Measurements from ENCODE around the gene IL1RAPL1. TPM values are rescaled to one million over a fixed set of nuclear protein-coding genes. Genes with fewer than 3 reads are reported as not detected.

The IL1RAPL1 gene
- total RNA-seq, 2 donors from 2014 or later = not detected

DNA sequence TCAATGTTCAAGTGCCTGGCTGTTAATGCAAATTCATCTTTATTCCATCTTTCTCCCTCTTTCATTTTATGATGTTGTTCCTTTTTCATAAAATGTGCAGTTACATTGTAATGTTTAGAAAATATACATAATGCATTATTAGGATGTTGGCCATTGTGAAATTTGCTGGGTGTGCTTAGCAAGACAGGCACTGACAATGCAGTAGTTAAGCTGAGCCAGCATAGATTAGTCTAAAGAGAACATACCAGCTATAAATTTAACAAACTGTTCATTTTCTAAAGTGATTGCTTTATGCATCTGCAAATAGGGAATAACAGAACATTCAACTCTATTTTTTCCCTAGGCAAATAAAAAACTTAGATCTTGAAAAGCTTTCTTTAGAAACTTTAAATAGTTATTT, 436.0 kb downstream of the IL1RAPL1 start:
- no peak for ATAC-seq (replicated peaks)
- Mint-ChIP-seq H3K36me3 (ENCODE audit: low read depth) (no peaks in the 10 kb centered on the region), H3K27ac (no peak overlapping the region), H3K4me1 (no peaks in the 10 kb centered on the region), H3K27me3 (no peaks in the 10 kb centered on the region), H3K9me3 (peaks cover 8% of the 10 kb centered on the region), H3K4me3 (no peak overlapping the region)

DNA sequence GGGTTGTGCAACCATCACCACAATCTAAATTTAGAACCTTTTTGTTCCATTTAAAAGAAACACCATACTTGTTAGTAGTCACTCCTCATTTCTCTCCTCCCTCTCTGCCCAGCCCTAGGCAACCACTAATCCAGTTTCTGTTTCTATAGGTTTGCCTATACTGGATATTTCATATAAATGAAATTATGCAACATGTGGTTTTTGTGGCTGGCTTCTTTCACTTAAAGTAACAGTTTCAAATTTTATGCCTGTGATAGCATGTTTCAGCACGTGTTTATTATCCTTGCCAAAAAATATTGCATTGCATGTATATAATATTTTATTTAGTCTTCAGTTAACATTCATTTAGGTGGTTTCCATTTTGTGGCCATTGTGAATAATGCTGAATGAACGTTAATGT, 437.6 kb downstream of the IL1RAPL1 start:
- H3K4me3 Mint-ChIP-seq = no peak overlapping the region
- no peak for ATAC-seq (replicated peaks)
- peaks cover 8% of the 10 kb centered on the region for H3K9me3 Mint-ChIP-seq
- H3K4me1 Mint-ChIP-seq = no peaks in the 10 kb centered on the region
- no peak overlapping the region for H3K27ac Mint-ChIP-seq
- H3K36me3 Mint-ChIP-seq (ENCODE audit: low read depth) = no peaks in the 10 kb centered on the region
- H3K27me3 Mint-ChIP-seq = no peaks in the 10 kb centered on the region

DNA sequence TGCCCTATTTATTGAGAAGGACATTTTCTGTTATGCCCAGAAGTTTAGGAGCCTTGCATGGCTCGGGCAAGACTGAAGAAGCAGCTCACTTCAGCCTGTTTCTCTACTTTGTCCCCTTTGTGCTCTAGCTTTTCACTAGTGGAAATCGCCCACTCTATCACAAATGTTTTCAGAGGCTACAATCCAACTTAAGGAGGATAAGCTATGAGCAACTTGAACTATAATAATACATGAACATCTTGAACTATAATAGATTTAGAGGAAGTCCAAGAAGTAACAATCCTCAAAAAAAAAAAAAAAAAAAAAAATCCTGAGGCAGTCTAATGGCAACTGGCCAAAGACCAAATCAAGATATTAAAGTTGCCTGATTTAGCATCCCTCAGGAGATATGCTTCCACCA, 452.3 kb downstream of the IL1RAPL1 start:
- no peak for ATAC-seq (replicated peaks)
- no peaks in the 10 kb centered on the region for H3K36me3 Mint-ChIP-seq (ENCODE audit: low read depth)
- H3K4me3 Mint-ChIP-seq = no peak overlapping the region
- no peaks in the 10 kb centered on the region for H3K4me1 Mint-ChIP-seq
- H3K27me3 Mint-ChIP-seq = no peaks in the 10 kb centered on the region
- no peaks in the 10 kb centered on the region for H3K9me3 Mint-ChIP-seq
- H3K27ac Mint-ChIP-seq = no peak overlapping the region

DNA sequence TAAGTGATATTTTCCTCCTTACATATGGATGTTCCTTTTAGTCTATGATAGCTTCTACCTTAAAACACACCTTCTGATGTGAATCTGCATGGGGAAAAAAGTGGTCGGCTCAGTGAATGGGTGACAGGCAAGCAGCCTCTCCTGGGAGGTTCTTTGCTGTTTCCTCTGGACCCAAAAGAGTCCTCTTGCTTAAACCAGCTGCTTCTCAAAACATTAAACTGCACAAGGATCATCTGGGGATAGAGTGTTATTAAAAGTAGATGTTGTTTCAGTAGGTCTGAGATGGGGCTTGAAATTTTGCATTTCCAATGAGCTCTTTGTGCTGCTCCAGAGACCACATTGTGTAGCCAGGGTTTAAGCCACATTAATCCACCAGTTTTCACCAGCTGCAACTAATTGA, 452.9 kb downstream of the IL1RAPL1 start:
- H3K36me3 Mint-ChIP-seq (ENCODE audit: low read depth) = no peaks in the 10 kb centered on the region
- no peaks in the 10 kb centered on the region for H3K4me1 Mint-ChIP-seq
- no peaks in the 10 kb centered on the region for H3K9me3 Mint-ChIP-seq
- no peak overlapping the region for H3K27ac Mint-ChIP-seq
- ATAC-seq (replicated peaks) = no peak
- H3K27me3 Mint-ChIP-seq = no peaks in the 10 kb centered on the region
- H3K4me3 Mint-ChIP-seq = no peak overlapping the region

DNA sequence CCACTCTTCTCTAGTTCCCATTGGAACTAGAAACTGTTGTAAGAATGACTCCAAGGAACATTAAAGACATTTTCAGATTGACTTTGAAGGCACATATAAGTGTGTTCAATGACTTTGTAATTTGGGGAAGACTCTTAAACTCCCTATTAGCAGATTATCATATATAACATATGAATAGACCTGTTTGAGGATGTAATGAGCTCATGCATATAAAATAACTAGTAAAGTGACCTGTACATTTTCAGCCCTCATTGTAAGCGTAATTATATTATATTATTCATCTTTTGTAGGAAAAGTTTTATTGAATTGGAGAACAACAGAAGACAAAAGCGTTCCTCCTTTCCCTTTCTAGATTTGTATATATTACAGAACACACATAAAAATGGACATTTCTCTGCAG, 455.1 kb downstream of the IL1RAPL1 start:
- no peaks in the 10 kb centered on the region for H3K9me3 Mint-ChIP-seq
- H3K27ac Mint-ChIP-seq = no peak overlapping the region
- H3K4me1 Mint-ChIP-seq = no peaks in the 10 kb centered on the region
- no peaks in the 10 kb centered on the region for H3K36me3 Mint-ChIP-seq (ENCODE audit: low read depth)
- H3K27me3 Mint-ChIP-seq = no peaks in the 10 kb centered on the region
- H3K4me3 Mint-ChIP-seq = no peak overlapping the region
- no peak for ATAC-seq (replicated peaks)

DNA sequence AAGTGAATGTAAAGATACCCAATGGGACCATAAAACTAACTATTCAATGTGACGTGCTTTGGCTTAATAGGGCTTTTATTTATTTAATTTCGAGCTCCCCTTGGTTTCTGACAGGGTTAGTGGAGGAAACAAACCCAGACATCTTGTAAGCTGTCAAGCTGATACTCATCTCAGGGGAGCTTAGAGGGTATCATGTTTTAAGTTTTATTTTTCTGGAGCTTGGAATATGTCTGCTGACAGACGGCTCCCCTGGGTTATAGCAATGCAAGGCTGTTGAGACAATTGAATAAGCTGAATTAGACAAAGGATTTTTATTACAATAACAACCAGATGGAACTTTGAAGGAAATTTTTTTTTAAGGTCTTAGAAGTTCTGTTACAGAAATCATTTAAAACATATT, 456.5 kb downstream of the IL1RAPL1 start:
- Mint-ChIP-seq H3K27me3 (no peaks in the 10 kb centered on the region), H3K4me3 (no peak overlapping the region), H3K9me3 (no peaks in the 10 kb centered on the region), H3K27ac (no peak overlapping the region), H3K4me1 (no peaks in the 10 kb centered on the region), H3K36me3 (ENCODE audit: low read depth) (no peaks in the 10 kb centered on the region)
- no peak for ATAC-seq (replicated peaks)

DNA sequence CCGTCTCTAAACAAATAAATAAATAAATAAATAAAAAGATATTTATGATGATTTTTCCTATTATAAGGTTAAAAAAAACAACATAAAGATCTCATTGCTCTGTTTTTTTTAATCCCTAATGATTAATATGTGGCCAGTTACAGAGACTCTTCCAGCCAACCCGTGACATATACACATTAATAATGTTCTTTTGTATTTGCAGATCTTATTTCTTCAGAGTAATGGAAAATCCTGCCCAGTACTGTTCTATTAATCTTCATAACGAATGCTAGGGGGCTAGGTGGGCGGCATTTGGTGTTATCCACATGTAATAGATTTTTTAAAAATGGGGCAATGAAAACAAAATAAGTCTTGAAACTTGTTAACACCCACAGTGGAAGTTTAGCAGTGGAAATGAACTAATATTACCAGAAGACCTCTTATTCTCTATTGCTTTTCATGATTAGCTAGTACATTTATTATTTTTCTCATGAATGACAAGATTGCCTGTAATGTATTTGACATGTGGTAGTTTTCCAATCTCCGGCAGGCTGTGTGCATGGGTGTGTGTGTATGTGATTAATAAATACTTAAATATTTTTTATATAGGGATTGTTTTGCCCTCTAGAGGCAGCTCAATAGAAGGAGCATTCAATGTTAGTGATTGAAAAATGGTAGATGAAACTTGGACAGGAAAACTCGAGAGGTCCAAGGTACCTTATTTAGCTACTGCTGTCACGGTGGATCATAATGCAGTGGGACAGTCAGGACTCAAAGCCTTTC, 457.4 kb downstream of the IL1RAPL1 start:
- H3K36me3 Mint-ChIP-seq (ENCODE audit: low read depth) = no peaks in the 10 kb centered on the region
- no peak overlapping the region for H3K27ac Mint-ChIP-seq
- no peaks in the 10 kb centered on the region for H3K9me3 Mint-ChIP-seq
- ATAC-seq (replicated peaks) = no peak
- H3K27me3 Mint-ChIP-seq = no peaks in the 10 kb centered on the region
- H3K4me1 Mint-ChIP-seq = no peaks in the 10 kb centered on the region
- H3K4me3 Mint-ChIP-seq = no peak overlapping the region

DNA sequence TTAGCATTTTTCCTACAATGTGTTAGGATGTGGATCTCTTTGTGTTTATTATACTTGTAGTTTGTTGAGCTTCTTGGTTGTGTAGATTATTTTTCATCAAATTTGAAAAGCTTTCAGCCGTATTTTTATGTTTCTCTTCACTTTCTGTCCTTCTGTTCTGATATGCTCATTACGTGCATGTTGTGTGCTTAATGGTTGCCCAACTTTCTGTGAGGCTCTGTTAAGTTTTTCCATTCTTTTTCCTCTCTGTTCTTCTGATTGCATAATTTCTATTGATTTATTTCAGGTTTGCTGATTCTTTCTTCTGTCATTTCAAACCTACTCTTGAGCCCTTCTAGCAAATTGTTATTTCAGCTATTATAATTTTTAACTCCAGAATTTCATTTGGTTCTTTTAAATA, 478.2 kb downstream of the IL1RAPL1 start:
- no peaks in the 10 kb centered on the region for H3K4me1 Mint-ChIP-seq
- peaks cover 4% of the 10 kb centered on the region for H3K9me3 Mint-ChIP-seq
- no peaks in the 10 kb centered on the region for H3K27me3 Mint-ChIP-seq
- H3K27ac Mint-ChIP-seq = no peak overlapping the region
- ATAC-seq (replicated peaks) = no peak
- H3K4me3 Mint-ChIP-seq = no peak overlapping the region
- H3K36me3 Mint-ChIP-seq (ENCODE audit: low read depth) = no peaks in the 10 kb centered on the region

DNA sequence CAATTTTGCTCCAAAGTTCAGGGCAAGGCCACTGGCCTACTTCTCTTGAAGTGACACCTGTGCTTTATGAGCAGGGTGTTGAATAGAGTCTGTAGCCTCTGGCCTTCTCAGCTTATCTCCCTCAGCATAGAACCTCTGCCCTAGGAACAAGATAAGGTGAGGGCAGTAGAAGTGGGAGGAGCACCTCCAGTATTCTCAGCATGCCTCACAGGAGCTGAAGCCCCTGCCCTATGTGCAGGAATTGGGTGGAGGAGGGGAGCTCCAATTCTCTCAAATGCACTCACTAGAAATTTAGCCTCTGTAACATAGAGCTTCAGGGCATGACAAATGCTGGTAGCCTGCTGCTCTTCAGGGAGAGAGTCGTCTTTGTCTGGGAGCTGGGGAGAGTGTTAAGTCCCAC, 479.3 kb downstream of the IL1RAPL1 start:
- Mint-ChIP-seq H3K4me3 (no peak overlapping the region), H3K9me3 (peaks cover 4% of the 10 kb centered on the region), H3K27ac (no peak overlapping the region)

DNA sequence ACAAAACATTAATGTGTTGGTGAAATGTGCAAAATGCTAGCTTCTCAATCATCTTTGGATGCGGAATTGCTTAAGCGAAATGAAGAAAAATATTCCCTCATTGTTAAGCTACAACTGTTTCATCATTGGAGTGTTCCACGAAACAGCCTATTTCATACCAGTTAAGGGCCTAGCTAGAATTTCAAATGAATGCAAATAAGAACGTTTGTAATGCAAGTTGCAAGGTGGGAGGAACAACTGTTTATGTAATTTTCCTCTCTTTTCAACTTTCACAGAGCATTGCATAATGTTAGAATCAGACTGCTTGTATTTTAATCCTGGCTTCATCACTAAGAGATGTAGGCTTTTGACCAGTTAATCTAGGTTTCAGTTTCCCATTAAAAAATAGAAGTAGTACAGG, 480.1 kb downstream of the IL1RAPL1 start:
- ATAC-seq (replicated peaks) = no peak
- no peaks in the 10 kb centered on the region for H3K27me3 Mint-ChIP-seq

More for the DNA sequence above, 479.3 kb downstream of the IL1RAPL1 start:
- Mint-ChIP-seq H3K27me3 (no peaks in the 10 kb centered on the region), H3K36me3 (ENCODE audit: low read depth) (no peaks in the 10 kb centered on the region), H3K4me1 (no peaks in the 10 kb centered on the region)
- ATAC-seq (replicated peaks) = no peak

DNA sequence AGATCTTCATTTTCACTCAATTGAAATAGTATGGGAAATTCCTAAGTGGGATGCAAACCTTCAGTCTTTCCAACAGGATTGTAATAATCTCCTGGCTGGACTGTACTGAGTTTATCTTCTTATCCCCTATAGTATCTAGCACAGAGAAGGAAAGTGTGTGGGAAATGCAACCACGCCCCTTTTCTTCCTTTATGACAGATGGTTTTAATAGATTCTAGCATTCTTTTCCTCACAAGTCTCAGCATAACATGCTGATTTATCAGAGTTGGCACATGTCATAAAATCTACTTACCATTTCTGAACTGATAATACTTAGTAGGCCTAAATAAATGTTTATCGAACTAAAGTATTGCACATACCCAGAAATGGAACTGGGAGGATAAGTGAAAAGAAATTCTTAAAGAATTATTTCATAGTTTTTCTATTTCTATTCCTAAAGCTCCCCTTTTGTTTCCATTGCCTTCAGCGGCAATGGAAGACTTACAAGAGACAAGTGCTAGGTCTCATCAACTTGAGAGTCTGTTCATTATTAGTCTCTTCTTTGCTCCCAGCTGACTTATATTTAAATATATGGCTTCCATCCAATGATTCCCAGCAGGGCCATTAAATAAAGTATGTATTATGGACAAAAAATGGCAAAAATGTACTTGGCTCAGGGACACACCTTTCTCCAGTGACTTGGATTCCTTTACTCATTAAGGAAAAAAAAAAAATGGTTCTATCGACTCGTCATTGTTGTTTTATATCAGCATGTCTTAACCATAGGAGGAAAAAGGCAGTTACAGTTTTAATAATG, 484.5 kb downstream of the IL1RAPL1 start:
- no peak for ATAC-seq (replicated peaks)
- Mint-ChIP-seq H3K9me3 (peaks cover 4% of the 10 kb centered on the region), H3K4me1 (no peaks in the 10 kb centered on the region), H3K36me3 (ENCODE audit: low read depth) (no peaks in the 10 kb centered on the region), H3K27ac (no peak overlapping the region), H3K27me3 (no peaks in the 10 kb centered on the region), H3K4me3 (no peak overlapping the region)

More for the DNA sequence above, 480.1 kb downstream of the IL1RAPL1 start:
- Mint-ChIP-seq H3K36me3 (ENCODE audit: low read depth) (no peaks in the 10 kb centered on the region), H3K4me1 (no peaks in the 10 kb centered on the region), H3K4me3 (no peak overlapping the region), H3K27ac (no peak overlapping the region), H3K9me3 (peaks cover 4% of the 10 kb centered on the region)

DNA sequence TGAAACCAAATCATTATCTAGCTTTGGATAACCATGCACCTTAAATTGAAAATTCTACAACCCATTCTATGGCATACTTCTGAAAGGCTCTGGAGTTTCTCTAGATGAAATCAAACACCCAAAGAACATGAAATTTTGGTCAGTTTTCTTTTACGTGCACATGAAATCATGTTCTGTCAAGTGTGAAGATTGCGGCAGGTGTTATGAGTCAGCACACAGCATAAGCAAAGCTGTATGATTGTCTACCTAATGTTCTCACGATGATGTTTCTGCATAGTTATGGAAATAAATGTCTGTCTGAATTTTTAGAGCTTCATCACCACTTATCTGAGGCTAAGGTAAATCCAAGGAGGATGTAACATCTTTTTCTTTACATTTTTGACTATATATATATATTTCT, 495.3 kb downstream of the IL1RAPL1 start:
- Mint-ChIP-seq H3K36me3 (ENCODE audit: low read depth) (no peaks in the 10 kb centered on the region), H3K4me1 (no peaks in the 10 kb centered on the region), H3K27me3 (no peaks in the 10 kb centered on the region), H3K27ac (no peak overlapping the region), H3K4me3 (no peak overlapping the region), H3K9me3 (peaks cover 7% of the 10 kb centered on the region)
- ATAC-seq (replicated peaks) = no peak

DNA sequence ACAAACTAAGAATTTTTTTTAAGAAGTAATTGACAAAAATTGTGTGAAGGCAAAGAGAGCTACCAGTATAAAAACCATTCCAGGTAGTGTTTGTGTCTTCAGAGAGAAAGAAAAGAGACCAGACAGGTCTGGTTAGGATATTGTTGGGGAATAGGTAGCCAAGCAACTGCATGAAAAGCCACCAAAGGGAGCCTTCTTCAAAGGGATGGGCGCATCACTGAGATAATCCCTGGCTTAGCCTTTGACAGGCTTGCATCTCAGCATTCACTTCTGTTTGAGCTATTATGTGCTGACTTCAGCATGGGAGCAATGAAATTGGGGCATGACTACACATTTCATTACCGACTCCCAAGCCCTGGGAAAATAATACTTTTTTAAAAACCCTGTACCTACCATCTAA, 496.6 kb downstream of the IL1RAPL1 start:
- no peak overlapping the region for H3K27ac Mint-ChIP-seq
- H3K36me3 Mint-ChIP-seq (ENCODE audit: low read depth) = no peaks in the 10 kb centered on the region

DNA sequence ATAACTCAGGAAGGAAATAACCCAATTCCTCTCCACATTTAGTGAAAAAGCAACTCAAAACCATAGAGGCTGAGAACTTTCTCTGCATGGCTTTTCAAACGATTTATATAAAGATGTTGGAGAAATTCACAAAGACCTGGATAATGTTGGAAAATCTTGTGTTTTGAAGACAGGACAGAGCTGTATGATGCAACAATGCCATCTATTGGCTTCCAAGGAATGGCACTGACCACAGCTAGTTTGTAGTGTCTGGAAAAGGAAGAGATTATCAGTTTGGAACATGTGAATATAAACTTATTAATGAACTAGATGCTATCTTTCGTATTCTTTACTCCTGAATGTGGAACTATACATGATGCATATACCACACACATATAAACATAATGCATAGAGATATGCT, 503.6 kb downstream of the IL1RAPL1 start:
- H3K36me3 Mint-ChIP-seq (ENCODE audit: low read depth) = no peaks in the 10 kb centered on the region
- H3K27ac Mint-ChIP-seq = no peak overlapping the region
- H3K27me3 Mint-ChIP-seq = no peaks in the 10 kb centered on the region
- no peak overlapping the region for H3K4me3 Mint-ChIP-seq
- H3K9me3 Mint-ChIP-seq = no peaks in the 10 kb centered on the region
- no peak for ATAC-seq (replicated peaks)
- H3K4me1 Mint-ChIP-seq = no peaks in the 10 kb centered on the region

More for the DNA sequence above, 496.6 kb downstream of the IL1RAPL1 start:
- Mint-ChIP-seq H3K9me3 (peaks cover 5% of the 10 kb centered on the region), H3K27me3 (no peaks in the 10 kb centered on the region), H3K4me1 (no peaks in the 10 kb centered on the region), H3K4me3 (no peak overlapping the region)
- no peak for ATAC-seq (replicated peaks)

DNA sequence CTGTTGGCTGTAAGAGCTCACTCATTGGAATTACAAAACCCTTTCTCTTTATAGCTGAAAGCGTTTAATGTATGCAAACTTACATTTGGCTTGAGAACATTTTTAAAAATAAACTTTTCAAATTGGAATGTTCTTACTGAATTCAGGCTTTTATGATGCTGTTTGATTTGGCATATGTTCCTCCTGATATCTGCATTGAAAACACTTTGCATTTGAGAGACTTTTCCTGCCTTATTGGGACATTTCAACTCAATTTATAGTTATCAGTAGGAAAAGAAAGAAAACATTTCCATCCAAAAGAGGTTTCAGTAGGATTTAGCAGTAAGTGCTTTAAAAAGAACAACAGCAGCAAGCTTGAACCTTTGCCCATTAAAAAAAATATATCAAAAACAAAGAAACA, 520.0 kb downstream of the IL1RAPL1 start:
- Mint-ChIP-seq H3K36me3 (ENCODE audit: low read depth) (no peaks in the 10 kb centered on the region), H3K27me3 (no peaks in the 10 kb centered on the region), H3K4me1 (no peaks in the 10 kb centered on the region), H3K4me3 (no peak overlapping the region), H3K27ac (no peak overlapping the region), H3K9me3 (peaks cover 13% of the 10 kb centered on the region)
- ATAC-seq (replicated peaks) = no peak

Data from activated T-helper 17 cell treated with anti-CD3 and anti-CD28 coated beads, Interleukin-2, amount 50 U/mL, for 72 hours (primary cell).